H1 (cell line): ENCODE results near the gene CIRBP. TPM values are rescaled to one million over a fixed set of nuclear protein-coding genes. Genes with fewer than 3 reads are reported as not detected.

Experiments
- CTCF ChIA-PET: fragments of 300-600 bp; sonication (Branson Sonifier 250); formaldehyde crosslinking; loops from one replicate; lab custom pipeline; 2021; ENCODE audit not compliant: partially characterized antibody; lab: Charles Lee
- POLR2A ChIA-PET: fragments of 300-600 bp; sonication (Branson Sonifier 250); formaldehyde crosslinking; loops from one replicate; lab custom pipeline; 2021; ENCODE audit warnings: inconsistent platforms; ENCODE audit not compliant: partially characterized antibody; lab: Charles Lee
- DNase-seq, 2 experiments: peaks; one replicate each; pipeline versions ENCODE4 v3.0.0 to v3.0.0-alpha.2; 2010 to 2022; ENCODE audit warnings: low spot score in 2 of 2, low read depth in 1 of 2, mixed read lengths in 1 of 2
- FAIRE-seq: peaks from 2 replicates; lab custom pipeline; 2011; peaks lifted over from hg19 to GRCh38; lab: Jason Lieb, UNC
- H2AFZ ChIP-seq: 2 replicates; pipeline ENCODE4 v1.8.1; 2012; ENCODE audit warnings: low read length, inconsistent platforms
- H2AK5ac ChIP-seq: 2 replicates; pipeline ENCODE4 v1.6.1; 2013; ENCODE audit warnings: low read depth, low read length
- H2BK120ac ChIP-seq: replicated peaks from 2 replicates; pipeline ENCODE3; 2013; ENCODE audit warnings: low read depth, low read length, inconsistent platforms
- H2BK12ac ChIP-seq: 2 replicates; pipeline ENCODE4 v1.6.1; 2013; ENCODE audit warnings: low read depth, low read length
- H2BK15ac ChIP-seq: 2 replicates; pipeline ENCODE4 v1.6.1; 2013; ENCODE audit warnings: low read length
- H2BK20ac ChIP-seq: 2 replicates; pipeline ENCODE4 v1.6.1; 2013; ENCODE audit warnings: low read length
- H2BK5ac ChIP-seq: 2 replicates; pipeline ENCODE4 v1.6.1; 2013; ENCODE audit warnings: low read depth, low read length
- H3K14ac ChIP-seq: 2 replicates; pipeline ENCODE4 v1.6.1; 2013; ENCODE audit warnings: inconsistent platforms; ENCODE audit not compliant: insufficient read length
- H3K18ac ChIP-seq: 2 replicates; pipeline ENCODE4 v1.6.1; 2013; ENCODE audit warnings: low read length; ENCODE audit errors: extremely low read depth
- H3K23ac ChIP-seq: 2 replicates; pipeline ENCODE4 v1.6.1; 2013; ENCODE audit warnings: inconsistent platforms; ENCODE audit not compliant: insufficient read length
- H3K23me2 ChIP-seq: 2 replicates; pipeline ENCODE4 v1.6.1; 2013; ENCODE audit warnings: low read depth, low read length
- H3K27ac ChIP-seq: 2 replicates; pipeline ENCODE4 v1.6.1; 2011; ENCODE audit warnings: low read depth, low read length, inconsistent platforms
- H3K27me3 ChIP-seq, 4 experiments: replicated peaks in 1 of 4; 1 replicate in 1 of 4; 2 replicates in 3 of 4; pipeline versions ENCODE4 v1.6.1 to v1.8.1; 2011 to 2013; ENCODE audit warnings: low read length in 3 of 4, mild to moderate bottlenecking in 3 of 4, inconsistent platforms in 2 of 4, mixed read lengths in 2 of 4, moderate library complexity in 1 of 4; ENCODE audit not compliant: control insufficient read depth in 3 of 4, insufficient read depth in 3 of 4; ENCODE audit errors: extremely low read depth in 1 of 4
- H3K36me3 ChIP-seq, 4 experiments: 2 replicates each; pipeline versions ENCODE4 v1.6.1 to v1.8.1; 2011 to 2013; ENCODE audit warnings: mild to moderate bottlenecking in 4 of 4, low read length in 3 of 4, moderate library complexity in 2 of 4, control low read depth in 1 of 4, inconsistent platforms in 1 of 4; ENCODE audit not compliant: insufficient read depth in 4 of 4, control insufficient read depth in 2 of 4
- H3K4ac ChIP-seq: replicated peaks from 2 replicates; pipeline ENCODE3; 2013; ENCODE audit warnings: low read length, low read depth, mixed read lengths, inconsistent platforms; ENCODE audit not compliant: insufficient read length
- H3K4me1 ChIP-seq, 4 experiments: replicated peaks in 1 of 4; 1 replicate in 1 of 4; 2 replicates in 3 of 4; pipeline versions ENCODE4 v1.6.1 to v1.8.1; 2011 to 2013; ENCODE audit warnings: low read length in 3 of 4, inconsistent platforms in 2 of 4, mixed read lengths in 1 of 4; ENCODE audit not compliant: insufficient read depth in 4 of 4, control insufficient read depth in 3 of 4
- H3K4me2 ChIP-seq, 2 experiments: 2 replicates each; pipeline versions ENCODE4 v1.6.1 to v1.8.1; 2011 to 2013; ENCODE audit warnings: low read depth in 2 of 2, low read length in 2 of 2, control low read depth in 1 of 2, inconsistent platforms in 1 of 2, mild to moderate bottlenecking in 1 of 2; ENCODE audit not compliant: insufficient read depth in 1 of 2
- H3K4me3 ChIP-seq, 4 experiments: fragments of 200-600, 300-600 bp in 1 of 4; sonication (generic), shearing (Covaris generic), sonication (Bioruptor Twin) in 1 of 4; 2 replicates each; pipeline versions ENCODE4 v1.5.1 to v1.8.1; 2011 to 2016; ENCODE audit warnings: low read length in 4 of 4, low read depth in 3 of 4, control low read depth in 2 of 4, inconsistent platforms in 2 of 4, mild to moderate bottlenecking in 2 of 4, mixed read lengths in 1 of 4, moderate library complexity in 1 of 4; ENCODE audit not compliant: insufficient read depth in 2 of 4; ENCODE audit errors: extremely low read depth in 1 of 4
- H3K56ac ChIP-seq: replicated peaks from 2 replicates; pipeline ENCODE3; 2013; ENCODE audit warnings: low read depth, mild to moderate bottlenecking, mixed read lengths, low read length, inconsistent platforms; ENCODE audit not compliant: insufficient read length
- H3K79me1 ChIP-seq: 2 replicates; pipeline ENCODE4 v1.6.1; 2013; ENCODE audit warnings: low read depth, low read length, control low read depth
- H3K79me2 ChIP-seq, 2 experiments: 2 replicates each; pipeline versions ENCODE4 v1.6.1 to v1.8.1; 2012 to 2013; ENCODE audit warnings: low read length in 2 of 2, mild to moderate bottlenecking in 2 of 2, inconsistent platforms in 1 of 2; ENCODE audit not compliant: insufficient read depth in 2 of 2, control insufficient read depth in 1 of 2
- H3K9ac ChIP-seq, 4 experiments: replicated peaks in 1 of 4; 1 replicate in 1 of 4; 2 replicates in 3 of 4; pipeline versions ENCODE4 v1.6.1 to v1.8.1; 2011 to 2013; ENCODE audit warnings: low read depth in 3 of 4, low read length in 3 of 4, control low read depth in 2 of 4, mild to moderate bottlenecking in 2 of 4, moderate library complexity in 2 of 4, inconsistent platforms in 1 of 4; ENCODE audit errors: extremely low read depth in 1 of 4
- H3K9me3 ChIP-seq, 2 experiments: 2 replicates each; pipeline versions ENCODE4 v1.6.1 to v1.8.1; 2012 to 2013; ENCODE audit warnings: mild to moderate bottlenecking in 2 of 2, moderate library complexity in 2 of 2, control low read depth in 1 of 2, inconsistent platforms in 1 of 2, low read depth in 1 of 2, low read length in 1 of 2, mixed read lengths in 1 of 2; ENCODE audit not compliant: insufficient read depth in 2 of 2
- H4K20me1 ChIP-seq, 2 experiments: replicated peaks in 1 of 2; 2 replicates each; pipeline versions ENCODE3 to v1.8.1; 2011 to 2013; ENCODE audit warnings: inconsistent platforms in 2 of 2, low read length in 2 of 2, mild to moderate bottlenecking in 1 of 2; ENCODE audit not compliant: insufficient read depth in 2 of 2, control insufficient read depth in 1 of 2
- H4K5ac ChIP-seq: 2 replicates; pipeline ENCODE4 v1.6.1; 2013; ENCODE audit warnings: low read length, low read depth, mixed read lengths, inconsistent platforms; ENCODE audit not compliant: insufficient read length
- H4K8ac ChIP-seq: 2 replicates; pipeline ENCODE4 v1.8.0; 2013; ENCODE audit warnings: mild to moderate bottlenecking, moderate library complexity, low read length, inconsistent platforms; ENCODE audit not compliant: insufficient read depth; ENCODE audit errors: extremely low read depth
- H4K91ac ChIP-seq: replicated peaks from 2 replicates; pipeline ENCODE3; 2013; ENCODE audit warnings: low read length, mixed read lengths, inconsistent platforms; ENCODE audit not compliant: insufficient read length
- CBX8 ChIP-seq: fragments of 300-800, 300-1000 bp; sonication (generic); IDR thresholded peaks from 2 replicates; pipeline ENCODE4 v1.7.1; 2016; ENCODE audit warnings: low read depth, low read length, borderline replicate concordance
- CEBPB ChIP-seq: IDR thresholded peaks from 2 replicates; pipeline ENCODE4 v1.6.1; 2012; ENCODE audit warnings: low read depth, low read length
- CHD1 ChIP-seq: IDR thresholded peaks from 2 replicates; pipeline ENCODE4 v1.6.1; 2012; ENCODE audit warnings: low read depth, low read length, improper control_type of control experiment
- GABPA ChIP-seq: IDR thresholded peaks from 2 replicates; pipeline ENCODE4 v1.6.1; 2011; ENCODE audit warnings: mild to moderate bottlenecking, low read length, moderate library complexity, borderline replicate concordance; ENCODE audit not compliant: insufficient read depth
- GTF2F1 ChIP-seq: IDR thresholded peaks from 2 replicates; pipeline ENCODE4 v1.6.1; 2012; ENCODE audit warnings: low read depth, low read length, improper control_type of control experiment, borderline replicate concordance
- JUN ChIP-seq: IDR thresholded peaks from 2 replicates; pipeline ENCODE4 v1.6.1; 2011; ENCODE audit warnings: low read depth, mild to moderate bottlenecking, improper control_type of control experiment, low read length
- KDM4A ChIP-seq: IDR thresholded peaks from one replicate; pipeline ENCODE4 v1.7.1; 2012; ENCODE audit warnings: low read depth, mild to moderate bottlenecking, moderate library complexity, low read length, inconsistent platforms; ENCODE audit not compliant: severe bottlenecking
- MAFK ChIP-seq: IDR thresholded peaks from 2 replicates; pipeline ENCODE4 v1.6.1; 2012; ENCODE audit warnings: low read depth, mild to moderate bottlenecking, improper control_type of control experiment, low read length
- RBBP5 ChIP-seq: IDR thresholded peaks from 2 replicates; pipeline ENCODE4 v1.7.1; 2012; ENCODE audit warnings: low read depth, mild to moderate bottlenecking, inconsistent platforms, low read length, moderate library complexity, borderline replicate concordance
- RNF2 ChIP-seq: fragments of 200-900, 300-1000 bp; sonication (generic); IDR thresholded peaks from 2 replicates; pipeline ENCODE4 v1.7.1; 2016; ENCODE audit warnings: borderline replicate concordance, low read depth, mild to moderate bottlenecking, antibody characterized with exemption, low read length; ENCODE audit not compliant: poor library complexity, severe bottlenecking; ENCODE audit errors: missing control alignments
- SIRT6 ChIP-seq: IDR thresholded peaks from one replicate; pipeline ENCODE4 v1.7.1; 2012; ENCODE audit warnings: low read length, inconsistent platforms
- TAF1 ChIP-seq: IDR thresholded peaks from 2 replicates; pipeline ENCODE4 v1.6.1; 2011; ENCODE audit warnings: mild to moderate bottlenecking, low read depth, low read length
- TAF7 ChIP-seq: optimal IDR thresholded peaks from 2 replicates; pipeline ENCODE3; 2011; ENCODE audit warnings: low read depth, mild to moderate bottlenecking, inconsistent platforms, low read length, moderate library complexity, borderline replicate concordance
- YY1 ChIP-seq: IDR thresholded peaks from 2 replicates; pipeline ENCODE4 v1.6.1; 2011; ENCODE audit warnings: low read depth, mild to moderate bottlenecking, low read length
- ZNF274 ChIP-seq: IDR thresholded peaks from 2 replicates; pipeline ENCODE4 v1.7.0; 2012; ENCODE audit warnings: low read length, borderline replicate concordance; ENCODE audit errors: extremely low read depth
- WGBS, 2 experiments: shearing (Covaris generic) in 1 of 2; methylation state at CpG; one replicate each; pipeline versions ENCODE4 v1.1.6 to v1.1.7; 2013 to 2015; ENCODE audit warnings: low lambda C conversion rate in 2 of 2, mixed read lengths in 2 of 2, inconsistent platforms in 1 of 2, low coverage in 1 of 2, missing lambda C conversion rate in 1 of 2; ENCODE audit not compliant: insufficient replicate concordance in 2 of 2, insufficient coverage in 1 of 2, insufficient read length in 1 of 2; ENCODE audit errors: extremely low coverage in 1 of 2, missing lambda C conversion rate in 1 of 2; 5-methylcytosine and 5-hydroxymethylcytosine counted together
- polyA plus RNA-seq, 7 experiments: library from polyadenylated mRNA; depleted of rRNA in 3 of 7; stranded (reverse) in 5 of 7; unstranded in 2 of 7; fragments of >200 nt in 5 of 7; fragments of 200-250 nt in 2 of 7; gene quantifications; 1 replicate in 5 of 7; 2 replicates in 1 of 7; 4 replicates in 1 of 7; pipeline versions ENCODE4 v1.2.1 to v1.2.3, GENCODE V29; 2011 to 2013; ENCODE audit warnings: missing spikeins in 2 of 7, mixed read lengths in 2 of 7
- total RNA-seq: library from RNA; stranded (reverse); fragmentation: NEBNext Ultra II Directional; extraction: Animal tissue kit (Norgen Biotek cat#: 25700); gene quantifications from 2 replicates; pipeline ENCODE4 v1.2.1, GENCODE V29; 2021

CIRBP gene
- total and polyA plus RNA-seq, 2 of the 8 experiments (the other 6 are each of a cell fraction or from before 2014, with no cell fraction given) = 175 to 199 TPM

DNA sequence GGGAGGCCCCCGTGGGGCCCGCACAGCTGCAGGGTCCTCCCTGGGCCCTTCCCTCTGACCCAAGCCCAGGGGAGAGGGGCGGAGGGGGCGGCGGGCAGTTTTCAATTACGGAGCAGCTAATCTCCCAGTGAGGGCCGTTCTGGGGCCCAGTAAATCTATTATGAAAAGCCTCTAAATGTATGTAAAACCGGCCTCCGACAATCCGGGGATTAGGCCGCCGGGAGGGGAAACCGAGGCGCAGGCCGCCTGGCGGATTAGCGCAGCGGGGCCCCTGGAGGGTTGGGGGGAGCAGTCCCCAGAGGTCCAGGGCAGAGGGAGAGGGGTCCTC, 41.7 kb downstream of the CIRBP start:
- H3K79me2 ChIP-seq = no peaks in the 10 kb centered on the region
- H2BK15ac ChIP-seq = no peak overlapping the region
- H3K4me3 ChIP-seq = no peak overlapping the region
- H3K56ac ChIP-seq = no peak overlapping the region
- H3K9ac ChIP-seq = no peak overlapping the region
- no peak overlapping the region for H3K23ac ChIP-seq
- no peak overlapping the region for H2AK5ac ChIP-seq
- H3K18ac ChIP-seq = no peak overlapping the region
- no peak overlapping the region for H3K4me2 ChIP-seq
- no peak overlapping the region for H3K14ac ChIP-seq
- no peaks in the 10 kb centered on the region for H3K9me3 ChIP-seq
- H4K91ac ChIP-seq = no peak overlapping the region
- H3K36me3 ChIP-seq = no peaks in the 10 kb centered on the region
- peaks cover 0 to 2% (median under 1%) of the 10 kb centered on the region in 4 experiments; a peak in 4 of 7 replicates for H3K27me3 ChIP-seq
- no peak overlapping the region for H2BK5ac ChIP-seq
- H3K4me1 ChIP-seq = peaks cover 0 to 3% (median 0%) of the 10 kb centered on the region in 4 experiments; a peak in 2 of 7 replicates
- H2BK120ac ChIP-seq = no peak overlapping the region
- H3K27ac ChIP-seq = no peak overlapping the region
- no peak overlapping the region for H2BK20ac ChIP-seq
- H4K20me1 ChIP-seq = no peaks in the 10 kb centered on the region
- FAIRE-seq (no peak), DNase-seq (no peak)
- H4K8ac ChIP-seq = no peak overlapping the region
- POLR2A ChIA-PET = interaction anchor here (1.1 to 4.0 kb wide), 4 partner anchors 13 to 133 kb away, joined by 3 to 18 read pairs (median 4); partner anchors contain the start of gene CIRBP
- H3K4ac ChIP-seq = no peak overlapping the region
- WGBS, 2 experiments = 94% methylated on average over 14 of the region's 18 CpGs; no CpG with 5 or more reads in 1 of the 2 experiments
- no peak overlapping the region for H2BK12ac ChIP-seq
- H3K23me2 ChIP-seq = no peaks in the 10 kb centered on the region
- CTCF ChIA-PET = interaction anchor here (0.6 to 1.8 kb wide), 6 partner anchors 11 to 100 kb away, joined by 3 to 6 read pairs (median 4); no protein-coding TSS in a partner anchor
- H3K79me1 ChIP-seq = no peaks in the 10 kb centered on the region
- H4K5ac ChIP-seq = no peak overlapping the region
- no peak overlapping the region for H2AFZ ChIP-seq
- TF ChIP-seq GTF2F1 (no peak), GABPA (no peak), TAF1 (no peak), ZNF274 (no peak), MAFK (no peak), KDM4A (no peak), CBX8 (no peak), TAF7 (no peak), RBBP5 (no peak), YY1 (no peak), SIRT6 (no peak), CEBPB (no peak), JUN (no peak), CHD1 (no peak), RNF2 (no peak)
